HUDEP-2 (cell line): ENCODE results near the gene PDE4B.
A peak's percentile ranks its signal among the peaks of the same experiment; 100 is the strongest.

Experiments used
- DNase-seq, 76 experiments: peaks; one replicate each; lab custom pipeline; 2025; ENCODE audit not compliant: unreplicated experiment in 76 of 76; lab: John Stamatoyannopoulos, UW

PDE4B gene

GRCh38 chr1:65792669-65793358, at the start of gene PDE4B:
Gene PDE4B, plus strand, starts transcription at chr1:65792895.
- DNase-seq, result no peak

DNA sequence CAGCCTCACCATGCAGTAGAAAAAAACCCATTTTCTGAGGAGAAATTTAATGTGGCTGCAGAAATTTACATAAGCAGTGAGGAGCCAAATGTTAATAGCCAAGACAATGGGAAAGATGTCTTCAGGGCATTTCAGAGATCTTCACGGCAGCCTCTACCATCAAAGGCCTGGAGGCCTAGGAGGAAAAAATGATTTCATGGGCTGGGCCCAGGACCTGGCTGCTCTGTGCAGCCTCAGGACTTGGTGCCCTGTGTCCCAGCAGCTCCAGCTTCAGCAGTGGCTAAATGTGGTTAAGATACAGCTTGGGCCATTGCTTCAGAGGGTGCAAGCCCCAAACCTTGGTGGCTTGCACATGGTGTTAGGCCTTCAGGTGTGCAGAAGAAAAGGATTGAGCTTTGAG, 48.0 kb upstream of the PDE4B start:
- DNase-seq, result no peak

- DNase-seq, result no peak
Measured at GRCh38 chr1:65751961-65752360, 40.7 kb upstream of the PDE4B start.

- no peak for DNase-seq
Measured at GRCh38 chr1:65756616-65757015, 36.1 kb upstream of the PDE4B start.

DNA sequence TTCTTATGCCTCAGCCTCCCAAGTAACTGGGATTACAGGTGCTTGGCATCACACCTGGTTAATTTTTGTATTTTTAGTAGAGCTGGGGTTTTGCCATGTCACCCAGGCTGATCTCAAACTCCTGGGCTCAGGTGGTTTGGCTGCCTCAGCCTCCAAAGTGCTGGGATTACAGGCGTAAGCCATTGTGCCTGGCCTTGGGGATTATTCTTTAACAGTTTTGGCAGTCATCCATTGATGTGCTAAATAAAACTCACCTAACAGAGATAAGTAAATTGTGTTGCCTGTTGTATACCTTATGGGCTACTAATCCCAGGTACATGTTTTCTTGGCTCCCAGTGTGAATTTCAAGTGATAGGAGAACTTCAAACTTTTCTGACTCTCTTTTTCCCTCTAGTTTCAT, 35.2 kb upstream of the PDE4B start:
- no peak for DNase-seq

GRCh38 chr1:65758128-65758527, 34.6 kb upstream of the PDE4B start:
- no peak for DNase-seq

DNA sequence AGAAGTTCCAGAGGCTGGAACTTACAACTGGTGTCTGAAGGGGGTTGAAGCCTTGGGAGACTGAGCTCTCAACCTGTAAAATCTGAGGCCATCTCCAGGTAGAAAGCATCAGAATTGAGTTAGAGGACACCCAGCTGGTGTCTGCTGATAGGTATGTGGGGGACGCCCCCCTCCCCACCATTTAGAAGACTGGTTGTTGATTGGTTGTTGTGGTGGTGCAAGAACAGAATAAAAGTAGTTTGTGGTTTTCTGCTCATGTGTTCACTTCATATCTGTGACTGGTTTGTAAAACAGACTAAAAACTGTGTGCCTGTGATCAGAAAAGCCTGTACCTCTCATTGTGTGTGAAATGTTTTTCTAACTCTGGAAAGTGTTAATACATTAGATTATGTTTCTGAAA, 33.2 kb upstream of the PDE4B start:
- DNase-seq, result no peak

DNA sequence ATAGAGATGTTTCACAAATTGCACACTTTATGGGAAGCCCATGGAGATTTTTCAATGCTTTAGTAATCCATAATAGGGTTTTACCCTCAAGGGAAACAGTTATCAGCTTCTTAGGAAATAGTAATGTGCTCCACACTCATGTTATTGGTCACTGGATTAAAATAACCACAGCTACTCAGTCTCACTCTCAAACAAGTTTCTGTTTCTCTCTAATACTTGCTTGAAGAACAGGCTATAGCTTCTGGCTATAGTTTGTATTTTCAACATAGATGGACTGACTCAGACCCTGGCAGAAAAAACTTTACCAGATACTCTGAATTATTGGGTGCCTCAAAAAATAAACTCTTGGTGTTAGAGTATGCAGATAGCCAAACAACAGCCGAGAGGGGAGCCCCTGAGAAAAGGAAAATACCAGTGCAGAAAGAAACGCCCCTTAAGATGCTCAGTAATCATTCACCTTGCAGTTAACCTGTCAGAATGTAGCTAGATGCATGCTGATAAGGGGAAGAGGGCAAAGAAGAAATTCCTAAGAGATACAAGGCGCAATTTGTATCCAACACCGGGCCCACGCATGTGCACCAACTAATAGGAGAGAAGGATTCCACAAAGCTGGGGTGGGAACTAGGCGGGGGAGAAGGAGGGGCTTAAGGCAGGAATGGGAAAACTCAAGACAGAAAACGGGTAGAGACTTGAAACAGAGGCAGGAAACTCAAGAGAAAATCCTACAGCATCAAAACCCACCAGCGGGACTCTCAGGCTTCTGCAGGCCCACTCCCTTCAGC, 30.4 kb upstream of the PDE4B start:
- no peak for DNase-seq

GRCh38 chr1:65764052-65764451, 28.6 kb upstream of the PDE4B start:
- peak in 1 of 76 experiments; percentile 4 for DNase-seq

GRCh38 chr1:65765631-65766030, 27.1 kb upstream of the PDE4B start:
- DNase-seq, result no peak

GRCh38 chr1:65769636-65770035, 23.1 kb upstream of the PDE4B start:
- DNase-seq, result no peak

- no peak for DNase-seq
Measured at GRCh38 chr1:65772607-65773006, 20.1 kb upstream of the PDE4B start.

- DNase-seq, result no peak
Measured at GRCh38 chr1:65773391-65774123, 19.1 kb upstream of the PDE4B start.

DNA sequence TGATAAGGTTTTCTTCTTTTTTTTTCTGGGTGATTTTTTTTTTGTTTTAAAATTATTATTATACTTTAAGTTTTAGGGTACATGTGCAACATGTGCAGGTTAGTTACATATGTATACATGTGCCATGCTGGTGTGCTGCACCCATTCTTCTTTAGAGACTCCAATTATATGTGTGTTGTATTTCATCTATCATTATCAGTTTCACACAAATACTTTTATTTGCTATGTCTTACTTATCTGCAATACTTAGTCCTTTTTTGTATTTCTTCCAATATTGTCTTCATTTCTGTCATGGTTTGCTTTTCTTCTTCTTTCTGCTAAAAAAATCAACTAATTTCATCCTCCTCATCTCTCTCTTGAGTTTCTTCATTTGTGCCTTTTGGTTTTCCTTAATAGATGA, 3.9 kb upstream of the PDE4B start:
- DNase-seq, result no peak

DNA sequence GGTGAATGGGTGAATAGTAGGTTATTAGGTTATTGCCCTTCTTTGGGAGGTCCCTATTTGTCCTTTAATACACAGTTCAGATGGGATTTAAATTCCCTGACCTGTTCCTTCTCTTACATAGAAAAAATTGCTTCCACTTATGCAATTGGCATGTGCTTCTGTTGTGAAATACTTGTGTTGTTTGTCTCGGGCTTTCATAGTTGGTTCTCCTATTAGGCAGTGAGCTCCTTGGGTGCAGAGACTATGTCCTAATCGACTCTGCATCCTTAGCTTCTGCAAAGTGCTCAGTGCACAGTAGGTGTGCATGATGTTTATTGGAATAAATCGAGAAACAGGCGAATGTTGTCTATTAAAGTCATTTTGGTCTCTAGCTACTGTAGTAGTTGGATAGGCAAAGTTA, 1.3 kb upstream of the PDE4B start:
- DNase-seq, result no peak

- DNase-seq, result no peak
Measured at GRCh38 chr1:65791801-65792668, 660 bp upstream of the PDE4B start.

DNA sequence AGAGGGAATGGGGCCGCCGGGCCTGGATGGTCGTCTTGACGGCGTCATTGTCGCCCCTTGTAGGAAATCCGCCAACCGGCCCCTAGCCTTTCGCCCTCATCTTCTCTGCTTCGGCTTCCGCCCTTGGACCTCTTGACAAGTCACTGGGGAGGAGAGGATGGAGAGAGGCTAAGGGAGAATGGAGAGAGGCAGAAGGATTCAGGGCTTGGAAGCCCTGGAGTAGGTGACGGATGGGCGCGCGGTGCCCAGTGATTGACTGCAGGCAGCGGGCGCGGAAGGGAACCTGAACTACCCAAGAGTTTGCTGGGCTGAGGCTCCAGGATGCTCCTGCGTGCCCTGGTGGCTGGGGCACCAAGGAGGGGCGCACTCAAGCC, 651 bp downstream of the PDE4B start:
- no peak for DNase-seq

GRCh38 chr1:65795311-65795710, 2.6 kb downstream of the PDE4B start:
- DNase-seq, result no peak

DNA sequence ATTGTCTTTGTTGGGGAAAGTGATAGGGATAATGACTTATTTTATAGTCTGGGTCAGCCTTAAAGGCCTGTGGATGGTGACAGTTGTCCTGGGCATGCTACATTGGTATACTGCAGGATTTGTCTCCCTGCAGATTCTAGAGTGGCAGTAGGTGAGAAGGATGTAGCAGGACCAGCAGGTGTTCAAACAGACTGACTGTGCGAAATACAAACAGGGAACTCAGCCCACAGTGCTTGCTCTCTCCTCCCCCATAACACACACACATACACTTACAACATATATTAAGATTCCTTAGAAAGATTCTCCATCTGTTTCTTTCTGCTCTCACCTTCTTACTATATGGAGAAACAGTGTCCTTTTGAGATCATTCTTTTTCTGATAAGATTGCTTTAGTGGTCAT, 6.9 kb downstream of the PDE4B start:
- no peak for DNase-seq

GRCh38 chr1:65804584-65804983, 11.9 kb downstream of the PDE4B start:
- DNase-seq, result no peak

DNA sequence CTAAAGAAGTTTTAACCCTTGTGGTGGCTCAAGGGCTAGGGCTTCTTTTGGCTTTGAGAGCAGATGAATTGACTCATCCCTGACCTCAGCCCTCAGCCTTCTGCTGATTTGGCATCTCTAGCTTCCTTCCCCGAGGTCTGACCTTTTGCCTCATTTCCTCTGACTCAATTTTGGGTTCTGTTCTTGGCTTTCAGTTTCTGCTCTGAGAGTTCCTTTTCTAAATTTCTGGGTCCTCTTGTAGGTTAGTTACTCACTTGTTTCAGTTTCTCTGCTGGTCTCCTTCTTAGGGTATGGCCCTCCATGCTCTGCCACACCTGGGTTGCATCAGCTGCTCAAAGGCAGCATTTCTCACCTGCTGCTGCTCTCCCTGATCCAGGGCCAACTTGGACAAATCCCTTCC, 19.4 kb downstream of the PDE4B start:
- no peak for DNase-seq
